HepG2 (cell line): ENCODE measurements around the gene TMEM107. TPM values are rescaled to one million over a fixed set of nuclear protein-coding genes. Genes with fewer than 3 reads are reported as not detected.

ENCODE experiments used
- ATAC-seq: fragments of 200-7000 bp; cut with Tn5 transposase; 3 replicates; pipeline ENCODE4 v1.9.1; 2020; ENCODE audit warnings: mild to moderate bottlenecking, moderate library complexity
- BruUV-seq: library from RNA; stranded (reverse); fragments of 400-500 nt; replicated peaks from 2 replicates; lab custom pipeline; 2021; lab: Mats Ljungman, UMichigan
- CTCF ChIA-PET: fragments of 300-600 bp; formaldehyde crosslinking; extraction: SDS; loops from one replicate; lab custom pipeline; 2021; ENCODE audit warnings: low total read pairs, inconsistent platforms, low intra/inter-chr PET ratio; lab: Yijun Ruan, JAX
- POLR2A ChIA-PET: fragments of 350-600 bp; sonication (Branson Sonifier 250); formaldehyde crosslinking; loops from one replicate; lab custom pipeline; 2020; ENCODE audit warnings: antibody characterized with exemption, inconsistent platforms; lab: Yijun Ruan, JAX
- DNase-seq: peaks from one replicate; pipeline ENCODE4 v3.0.0-alpha.2; 2015; ENCODE audit warnings: low spot score
- FAIRE-seq: peaks from 3 replicates; lab custom pipeline; 2011; peaks lifted over from hg19 to GRCh38; lab: Jason Lieb, UNC
- H2AFZ ChIP-seq: one replicate; pipeline ENCODE4 v1.6.1; 2011; ENCODE audit warnings: low read length, inconsistent platforms
- H3K27ac ChIP-seq: fragments of 300-600 bp; 3 replicates; pipeline ENCODE4 v1.8.0; 2011; ENCODE audit warnings: mixed run types, mild to moderate bottlenecking, mixed read lengths, low read length, inconsistent platforms; ENCODE audit not compliant: insufficient read depth; ENCODE audit errors: extremely low read length
- H3K27me3 ChIP-seq, 2 experiments: fragments of 200-600 bp in 1 of 2; 2 replicates in 1 of 2; 3 replicates in 1 of 2; pipeline versions ENCODE4 v1.6.0 to v1.8.0; 2011; ENCODE audit warnings: low read length in 2 of 2, mild to moderate bottlenecking in 2 of 2, moderate library complexity in 2 of 2, inconsistent platforms in 1 of 2; ENCODE audit not compliant: insufficient read depth in 2 of 2, control insufficient read depth in 1 of 2
- H3K36me3 ChIP-seq, 2 experiments: fragments of 200-600 bp in 1 of 2; replicated peaks in 1 of 2; 2 replicates in 1 of 2; 3 replicates in 1 of 2; pipeline versions ENCODE4 v1.5.1 to v1.8.0; 2011; ENCODE audit warnings: low read length in 2 of 2, inconsistent platforms in 1 of 2; ENCODE audit not compliant: insufficient read depth in 2 of 2, control insufficient read depth in 1 of 2
- H3K4me1 ChIP-seq: 2 replicates; pipeline ENCODE4 v1.5.1; 2012; ENCODE audit warnings: low read length, inconsistent platforms; ENCODE audit not compliant: insufficient read depth
- H3K4me2 ChIP-seq: 2 replicates; pipeline ENCODE4 v1.6.0; 2011; ENCODE audit warnings: low read depth, low read length, inconsistent platforms
- H3K4me3 ChIP-seq, 3 experiments: fragments of 200-600 bp in 1 of 3; sonication (generic), shearing (Covaris generic) in 1 of 3; replicated peaks in 1 of 3; 2 replicates each; pipeline ENCODE4 v1.5.1; 2011 to 2016; ENCODE audit warnings: low read length in 3 of 3, inconsistent platforms in 2 of 3, low read depth in 2 of 3, mild to moderate bottlenecking in 2 of 3, control low read depth in 1 of 3, mixed read lengths in 1 of 3; ENCODE audit not compliant: insufficient read depth in 1 of 3
- H3K79me2 ChIP-seq: one replicate; pipeline ENCODE4 v1.6.1; 2011; ENCODE audit warnings: low read length, inconsistent platforms; ENCODE audit not compliant: insufficient read depth
- H3K9ac ChIP-seq: 2 replicates; pipeline ENCODE4 v1.6.0; 2011; ENCODE audit warnings: mild to moderate bottlenecking, low read depth, low read length, inconsistent platforms; ENCODE audit not compliant: insufficient read depth
- H3K9me3 ChIP-seq: 2 replicates; pipeline ENCODE4 v1.5.1; 2012; ENCODE audit warnings: mild to moderate bottlenecking, low read length
- H4K20me1 ChIP-seq: 2 replicates; pipeline ENCODE4 v1.6.0; 2011; ENCODE audit warnings: inconsistent platforms, mild to moderate bottlenecking, low read length, moderate library complexity; ENCODE audit not compliant: insufficient read depth
- HDAC1 ChIP-seq: sonication (generic); formaldehyde crosslinking; IDR thresholded peaks from 2 replicates; pipeline ENCODE4 v1.5.1; 2020; ENCODE audit warnings: mild to moderate bottlenecking, missing genetic modification reagents
- MAF1 ChIP-seq: sonication (generic); formaldehyde crosslinking; IDR thresholded peaks from 2 replicates; pipeline ENCODE4 v1.5.0; 2020; ENCODE audit warnings: missing genetic modification reagents, borderline replicate concordance
- ONECUT2 ChIP-seq: sonication (generic); formaldehyde crosslinking; IDR thresholded peaks from 2 replicates; pipeline ENCODE4 v1.4.0; 2020; ENCODE audit warnings: missing genetic modification reagents
- SKI ChIP-seq: fragments of 450-650 bp; IDR thresholded peaks from one replicate; pipeline ENCODE4 v1.6.1; 2018; ENCODE audit warnings: mild to moderate bottlenecking; ENCODE audit not compliant: partially characterized antibody
- ZFP1 ChIP-seq: IDR thresholded peaks from 2 replicates; pipeline ENCODE4 v1.6.1; 2016
- ZNF276 ChIP-seq: sonication (generic); formaldehyde crosslinking; IDR thresholded peaks from 2 replicates; pipeline ENCODE4 v1.4.0; 2020; ENCODE audit warnings: mild to moderate bottlenecking, low read depth, missing genetic modification reagents
- ZNF720 ChIP-seq: sonication (generic); formaldehyde crosslinking; IDR thresholded peaks from 2 replicates; pipeline ENCODE4 v1.4.0; 2020; ENCODE audit warnings: missing genetic modification reagents
- ZNF75D ChIP-seq: sonication (generic); formaldehyde crosslinking; IDR thresholded peaks from 2 replicates; pipeline ENCODE4 v1.8.1; 2023; ENCODE audit warnings: missing genetic modification reagents, mild to moderate bottlenecking, borderline replicate concordance
- WGBS: methylation state at CpG from one replicate; pipeline ENCODE4 v1.1.6; 2017; ENCODE audit warnings: low lambda C conversion rate; 5-methylcytosine and 5-hydroxymethylcytosine counted together
- in situ Hi-C: cut with HindIII; loops from 2 replicates; pipeline ENCODE4 v1.10.0; 2017; ENCODE audit warnings: low pct_unique_long_range_greater_than_20kb; ENCODE audit not compliant: extremely low pct_ligation_motif_present
- intact Hi-C: fragments of 100-400 bp; cut with micrococcal nuclease; formaldehyde crosslinking; loops from one replicate; pipeline ENCODE4 v1.10.0; 2022; ENCODE audit not compliant: unreplicated experiment
- polyA plus RNA-seq, 8 experiments: library from polyadenylated mRNA; depleted of rRNA in 3 of 8; stranded (reverse) in 7 of 8; unstranded in 1 of 8; fragments of >200 nt; fragmentation: Illumina TruSeq in 4 of 8; extraction: Trizol in 4 of 8; gene quantifications; 2 replicates each; pipeline versions ENCODE4 v1.2.1 to v1.2.3, GENCODE V29; 2011 to 2016; ENCODE audit warnings: low read depth in 4 of 8, missing spikeins in 1 of 8, mixed read lengths in 1 of 8; ENCODE audit not compliant: insufficient read depth in 1 of 8
- total RNA-seq, 5 experiments: library from RNA; depleted of rRNA; stranded (reverse); fragments of >200 nt; fragmentation: Illumina TruSeq; extraction: Trizol; gene quantifications; 2 replicates each; pipeline ENCODE4 v1.2.3, GENCODE V29; 2016; ENCODE audit warnings: low read depth in 1 of 5
- TF ChIP-seq, protein P1 (sequence below): IDR thresholded peaks from 2 replicates; pipeline ENCODE4 v1.6.1; 2016; ENCODE audit warnings: control low read depth
- TF ChIP-seq, protein P2 (sequence below): sonication (generic); formaldehyde crosslinking; IDR thresholded peaks from 2 replicates; pipeline ENCODE4 v1.4.0; 2020; ENCODE audit warnings: mild to moderate bottlenecking, missing genetic modification reagents, borderline replicate concordance

TMEM107 gene
- total and polyA plus RNA-seq, 2 of the 13 experiments (the other 11 are each of a cell fraction or from before 2014, with no cell fraction given), result 7.2 to 15.3 TPM

DNA sequence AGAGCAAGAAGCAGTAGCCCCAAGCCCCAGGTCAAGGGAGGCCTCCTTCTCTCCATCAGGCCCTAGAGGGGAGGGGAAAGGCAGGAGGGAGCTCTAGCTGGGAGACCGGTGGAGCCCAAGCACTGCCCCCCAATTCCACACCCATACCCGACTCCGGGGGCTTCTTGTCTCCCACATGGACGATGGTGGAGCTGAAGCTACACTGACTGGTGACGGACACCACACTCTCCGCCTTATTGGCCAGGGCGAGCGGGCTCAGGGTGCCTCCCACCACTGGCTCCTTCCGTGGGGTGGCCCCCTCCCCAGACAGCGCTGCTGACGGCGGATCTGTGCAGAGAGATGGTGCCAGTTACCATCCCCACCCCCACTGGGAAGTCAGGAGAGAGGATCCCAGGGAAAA lies 30.4 kb downstream of the TMEM107 start:
- no peak for DNase-seq
- 94% methylated on average over 9 of the region's 12 CpGs for WGBS
- TF ChIP-seq ZNF720 (no peak), SKI (no peak), ZNF75D (CRISPR knock-in tag) (no peak), ZNF276 (CRISPR knock-in tag) (no peak), ONECUT2 (CRISPR knock-in tag) (no peak), ZFP1 (CRISPR knock-in tag) (no peak), MAF1 (no peak), HDAC1 (CRISPR knock-in tag) (no peak)
- TF ChIP-seq, protein P1, sequence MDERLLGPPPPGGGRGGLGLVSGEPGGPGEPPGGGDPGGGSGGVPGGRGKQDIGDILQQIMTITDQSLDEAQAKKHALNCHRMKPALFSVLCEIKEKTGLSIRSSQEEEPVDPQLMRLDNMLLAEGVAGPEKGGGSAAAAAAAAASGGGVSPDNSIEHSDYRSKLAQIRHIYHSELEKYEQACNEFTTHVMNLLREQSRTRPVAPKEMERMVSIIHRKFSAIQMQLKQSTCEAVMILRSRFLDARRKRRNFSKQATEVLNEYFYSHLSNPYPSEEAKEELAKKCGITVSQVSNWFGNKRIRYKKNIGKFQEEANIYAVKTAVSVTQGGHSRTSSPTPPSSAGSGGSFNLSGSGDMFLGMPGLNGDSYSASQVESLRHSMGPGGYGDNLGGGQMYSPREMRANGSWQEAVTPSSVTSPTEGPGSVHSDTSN (CRISPR knock-in tag), result no peak
- TF ChIP-seq, protein P2, sequence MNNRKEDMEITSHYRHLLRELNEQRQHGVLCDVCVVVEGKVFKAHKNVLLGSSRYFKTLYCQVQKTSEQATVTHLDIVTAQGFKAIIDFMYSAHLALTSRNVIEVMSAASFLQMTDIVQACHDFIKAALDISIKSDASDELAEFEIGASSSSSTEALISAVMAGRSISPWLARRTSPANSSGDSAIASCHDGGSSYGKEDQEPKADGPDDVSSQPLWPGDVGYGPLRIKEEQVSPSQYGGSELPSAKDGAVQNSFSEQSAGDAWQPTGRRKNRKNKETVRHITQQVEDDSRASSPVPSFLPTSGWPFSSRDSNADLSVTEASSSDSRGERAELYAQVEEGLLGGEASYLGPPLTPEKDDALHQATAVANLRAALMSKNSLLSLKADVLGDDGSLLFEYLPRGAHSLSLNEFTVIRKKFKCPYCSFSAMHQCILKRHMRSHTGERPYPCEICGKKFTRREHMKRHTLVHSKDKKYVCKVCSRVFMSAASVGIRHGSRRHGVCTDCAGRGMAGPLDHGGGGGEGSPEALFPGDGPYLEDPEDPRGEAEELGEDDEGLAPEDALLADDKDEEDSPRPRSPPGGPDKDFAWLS (CRISPR knock-in tag), result no peak
- no peak overlapping the region for H3K27ac ChIP-seq
- H3K4me3 ChIP-seq, result no peak overlapping the region
- ChIA-PET CTCF (no interaction called here), POLR2A (no interaction called here)
- H3K9me3 ChIP-seq, result no peaks in the 10 kb centered on the region
- 0 out of 2 replicates have a peak, but pooled peaks cover 3% of the 10 kb centered on the region for H4K20me1 ChIP-seq
- FAIRE-seq, result no peak
- H3K4me2 ChIP-seq, result no peak overlapping the region
- no peaks in the 10 kb centered on the region for H3K27me3 ChIP-seq
- no peak overlapping the region for H2AFZ ChIP-seq
- no peak for ATAC-seq
- peaks cover 18 to 45% of the 10 kb centered on the region in 2 experiments; a peak in 4 of 5 replicates for H3K36me3 ChIP-seq
- no peaks in the 10 kb centered on the region for H3K79me2 ChIP-seq
- in situ Hi-C loops (no loop called here), intact Hi-C loops (loop anchor here (5.0 kb wide), 1 partner anchor 476 kb away; no protein-coding TSS in a partner anchor)
- no TSS peak for BruUV-seq
- H3K4me1 ChIP-seq, result no peaks in the 10 kb centered on the region
- no peak overlapping the region for H3K9ac ChIP-seq
